Nephron (organoid): Measurements from ENCODE around the gene MAP3K5.
"Not testable (repeated sequence)": the region's sequence is repeated elsewhere in the genome, so short reads cannot be mapped to it uniquely, and the experiment has no call there.

Experiments
- H3K27ac Mint-ChIP-seq, 3 experiments: 2 replicates each; pipeline ENCODE4 v1.8.0; 2020; ENCODE audit warnings: mixed read lengths in 3 of 3, mild to moderate bottlenecking in 2 of 3, moderate library complexity in 1 of 3
- H3K27me3 Mint-ChIP-seq: 2 replicates; pipeline ENCODE4 v1.8.0; 2021; ENCODE audit warnings: low read depth, mild to moderate bottlenecking, moderate library complexity, mixed read lengths
- H3K36me3 Mint-ChIP-seq: 2 replicates; pipeline ENCODE4 v1.8.0; 2020; ENCODE audit warnings: low read depth, mixed read lengths
- H3K4me1 Mint-ChIP-seq: 2 replicates; pipeline ENCODE4 v1.8.0; 2020; ENCODE audit warnings: mixed read lengths
- H3K4me3 Mint-ChIP-seq, 3 experiments: 2 replicates each; pipeline ENCODE4 v1.8.0; 2020; ENCODE audit warnings: mild to moderate bottlenecking in 3 of 3, mixed read lengths in 3 of 3, moderate library complexity in 2 of 3
- H3K9me3 Mint-ChIP-seq: 2 replicates; pipeline ENCODE4 v1.8.0; 2020; ENCODE audit warnings: mixed read lengths
- TF ChIP-seq, protein P1 (sequence below), 3 experiments: fragments of 200-600 bp; sonication (generic); IDR thresholded peaks; one replicate each; pipeline ENCODE4 v1.5.0; 2021; ENCODE audit warnings: antibody characterized with exemption in 3 of 3; ENCODE audit not compliant: unreplicated experiment in 3 of 3

The MAP3K5 gene

DNA sequence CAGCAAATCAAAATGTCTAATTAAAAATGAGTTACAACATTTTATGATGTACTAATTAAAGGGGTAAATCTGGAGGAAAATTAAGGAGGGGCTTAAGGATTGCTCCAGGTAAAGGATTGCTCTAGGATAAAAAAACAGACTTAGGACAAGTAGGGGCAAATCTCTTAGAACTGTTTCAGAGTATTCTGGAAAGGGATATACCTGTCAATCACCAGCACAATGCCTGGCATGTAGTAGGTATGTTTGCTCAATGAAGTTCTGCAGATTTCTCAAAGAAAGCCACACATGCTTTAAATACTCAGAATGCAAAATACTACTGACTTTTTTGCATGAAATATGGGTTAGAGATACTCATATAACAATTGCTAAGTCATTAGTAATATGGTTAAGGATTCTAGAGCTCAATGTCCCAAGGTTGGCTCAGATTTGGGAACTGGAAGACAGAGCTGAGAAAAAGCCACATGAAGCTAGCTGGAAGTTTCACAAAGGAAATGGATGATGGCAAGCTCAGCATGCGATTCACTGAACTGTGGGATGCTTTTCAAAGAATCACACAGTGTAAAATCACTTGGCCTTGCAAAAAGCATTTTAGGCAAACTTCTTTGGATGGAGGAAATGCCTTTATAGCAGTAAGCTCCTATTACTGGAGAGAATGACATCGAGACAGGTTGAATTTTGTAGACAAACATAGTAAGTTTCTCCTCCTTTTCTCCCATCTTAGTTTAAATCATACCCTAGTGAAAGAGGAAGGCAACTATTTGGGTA lies 72.8 kb downstream of the MAP3K5 start:
- H3K4me3 Mint-ChIP-seq: no peak overlapping the region
- H3K27ac Mint-ChIP-seq: no peak overlapping the region
- H3K4me1 Mint-ChIP-seq: peaks cover 16% of the 10 kb centered on the region
- H3K27me3 Mint-ChIP-seq: peaks cover 5% of the 10 kb centered on the region
- H3K9me3 Mint-ChIP-seq: peaks cover 3% of the 10 kb centered on the region
- TF ChIP-seq, protein P1, sequence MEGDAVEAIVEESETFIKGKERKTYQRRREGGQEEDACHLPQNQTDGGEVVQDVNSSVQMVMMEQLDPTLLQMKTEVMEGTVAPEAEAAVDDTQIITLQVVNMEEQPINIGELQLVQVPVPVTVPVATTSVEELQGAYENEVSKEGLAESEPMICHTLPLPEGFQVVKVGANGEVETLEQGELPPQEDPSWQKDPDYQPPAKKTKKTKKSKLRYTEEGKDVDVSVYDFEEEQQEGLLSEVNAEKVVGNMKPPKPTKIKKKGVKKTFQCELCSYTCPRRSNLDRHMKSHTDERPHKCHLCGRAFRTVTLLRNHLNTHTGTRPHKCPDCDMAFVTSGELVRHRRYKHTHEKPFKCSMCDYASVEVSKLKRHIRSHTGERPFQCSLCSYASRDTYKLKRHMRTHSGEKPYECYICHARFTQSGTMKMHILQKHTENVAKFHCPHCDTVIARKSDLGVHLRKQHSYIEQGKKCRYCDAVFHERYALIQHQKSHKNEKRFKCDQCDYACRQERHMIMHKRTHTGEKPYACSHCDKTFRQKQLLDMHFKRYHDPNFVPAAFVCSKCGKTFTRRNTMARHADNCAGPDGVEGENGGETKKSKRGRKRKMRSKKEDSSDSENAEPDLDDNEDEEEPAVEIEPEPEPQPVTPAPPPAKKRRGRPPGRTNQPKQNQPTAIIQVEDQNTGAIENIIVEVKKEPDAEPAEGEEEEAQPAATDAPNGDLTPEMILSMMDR (IDR thresholded peaks at IDR 0.05; ENCODE audit: unreplicated experiment in 3 of 3): no peak
- no peaks in the 10 kb centered on the region for H3K36me3 Mint-ChIP-seq

DNA sequence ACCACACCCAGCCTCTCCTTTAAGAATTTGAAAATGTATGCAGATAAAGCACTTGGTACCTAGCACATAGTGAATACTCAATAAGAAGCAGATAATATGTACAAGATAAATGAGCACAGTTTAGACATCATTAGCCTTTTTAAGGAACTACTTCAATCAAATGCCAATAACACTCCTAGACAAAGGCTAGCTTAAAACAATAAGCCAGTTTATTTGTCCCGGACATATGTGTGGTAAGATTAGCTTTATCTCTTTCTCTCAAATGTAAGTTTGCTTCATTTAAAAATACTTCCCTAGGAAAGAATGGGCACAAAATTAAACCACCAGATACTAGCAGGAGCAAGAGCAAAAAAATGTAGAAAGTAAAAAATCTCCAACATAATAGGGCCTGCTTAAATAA lies 73.8 kb downstream of the MAP3K5 start:
- Mint-ChIP-seq H3K9me3 (peaks cover 3% of the 10 kb centered on the region), H3K4me3 (no peak overlapping the region), H3K4me1 (peaks cover 16% of the 10 kb centered on the region), H3K27me3 (peaks cover 5% of the 10 kb centered on the region), H3K36me3 (no peaks in the 10 kb centered on the region), H3K27ac (no peak overlapping the region)
- TF ChIP-seq, protein P1 (IDR thresholded peaks at IDR 0.05; ENCODE audit: unreplicated experiment in 3 of 3): no peak

DNA sequence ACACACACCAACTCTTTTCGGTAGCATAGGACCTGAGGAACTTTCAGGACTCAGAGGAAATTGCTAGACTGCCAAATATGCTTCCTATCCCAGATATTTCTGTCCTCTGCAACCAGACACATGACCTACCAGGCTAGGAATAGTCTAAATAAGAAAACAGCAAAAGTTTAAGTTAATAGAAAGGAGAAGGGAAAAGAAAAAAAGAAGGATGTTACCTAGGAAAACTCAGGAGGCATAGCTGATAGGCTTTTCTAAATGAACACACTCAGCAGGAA lies 74.6 kb downstream of the MAP3K5 start:
- H3K27me3 Mint-ChIP-seq: peaks cover 5% of the 10 kb centered on the region
- no peak overlapping the region for H3K4me3 Mint-ChIP-seq
- peaks cover 3% of the 10 kb centered on the region for H3K9me3 Mint-ChIP-seq
- H3K4me1 Mint-ChIP-seq: peaks cover 16% of the 10 kb centered on the region
- TF ChIP-seq, protein P1 (IDR thresholded peaks at IDR 0.05; ENCODE audit: unreplicated experiment in 3 of 3): no peak
- H3K36me3 Mint-ChIP-seq: no peaks in the 10 kb centered on the region
- H3K27ac Mint-ChIP-seq: peak overlapping the region; percentile 1 to 75 (median 54)

DNA sequence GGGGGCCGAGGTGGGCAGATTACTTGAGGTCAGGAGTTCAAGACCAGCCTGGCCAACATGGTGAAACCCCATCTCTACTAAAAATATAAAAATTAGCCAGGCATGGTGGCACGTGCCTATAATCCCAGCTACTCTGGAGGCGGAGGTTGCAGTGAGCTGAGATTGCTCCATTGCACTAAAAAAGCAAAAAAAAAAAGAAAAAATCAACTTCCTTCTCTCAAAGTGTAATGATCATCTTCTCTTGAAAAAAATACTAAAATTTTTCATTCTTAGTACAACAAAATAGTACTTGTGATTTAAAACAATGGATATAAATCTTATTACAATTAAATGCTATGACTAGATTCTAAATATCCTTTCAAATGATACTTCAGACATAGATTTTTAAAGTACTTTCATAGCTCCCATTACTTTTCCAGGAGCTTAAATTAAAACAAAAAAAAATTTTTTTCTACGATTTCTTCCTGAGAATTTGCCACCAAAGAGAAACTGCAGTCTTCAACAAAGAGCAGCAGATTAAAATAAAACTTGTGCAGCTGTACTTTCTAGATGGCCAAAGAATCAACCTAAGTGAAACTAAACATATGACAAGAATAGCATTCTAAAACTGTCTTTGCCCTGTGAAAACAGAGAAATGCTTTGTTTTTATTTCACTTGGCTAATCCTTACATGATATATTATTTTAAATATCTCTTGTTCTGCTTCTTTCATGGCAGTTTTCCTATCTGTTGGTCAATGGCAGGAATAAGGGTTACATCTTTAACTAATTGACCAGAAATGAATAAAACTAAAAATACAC lies 75.2 kb downstream of the MAP3K5 start:
- TF ChIP-seq, protein P1 (IDR thresholded peaks at IDR 0.05; ENCODE audit: unreplicated experiment in 3 of 3): no peak
- H3K36me3 Mint-ChIP-seq: no peaks in the 10 kb centered on the region
- peaks cover 3% of the 10 kb centered on the region for H3K9me3 Mint-ChIP-seq
- H3K4me3 Mint-ChIP-seq: no peak overlapping the region
- peaks cover 5% of the 10 kb centered on the region for H3K27me3 Mint-ChIP-seq
- peak overlapping the region; percentile 1 to 75 (median 54) for H3K27ac Mint-ChIP-seq
- H3K4me1 Mint-ChIP-seq: peaks cover 16% of the 10 kb centered on the region

DNA sequence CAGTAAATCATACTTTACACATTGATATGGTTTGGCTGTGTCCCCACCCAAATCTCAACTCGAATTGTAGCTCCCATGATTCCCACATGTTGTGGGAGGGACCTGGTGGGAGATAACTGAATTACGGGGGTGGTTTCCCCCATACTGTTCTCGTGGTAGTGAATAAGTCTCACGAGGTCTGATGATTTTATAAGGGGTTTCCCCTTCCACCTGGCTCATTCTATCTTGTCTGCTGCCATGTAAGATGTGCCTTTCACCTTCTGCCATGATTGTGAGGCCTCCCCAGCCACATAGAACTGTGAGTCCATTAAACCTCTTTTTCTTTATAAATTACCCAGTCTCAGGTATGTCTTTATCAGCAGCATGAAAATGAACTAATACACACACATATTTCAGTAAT lies 79.6 kb downstream of the MAP3K5 start:
- not testable (repeated sequence) for H3K9me3 Mint-ChIP-seq, H3K4me3 Mint-ChIP-seq, H3K36me3 Mint-ChIP-seq, H3K27ac Mint-ChIP-seq, H3K27me3 Mint-ChIP-seq
- peaks cover 13% of the 10 kb centered on the region for H3K4me1 Mint-ChIP-seq

DNA sequence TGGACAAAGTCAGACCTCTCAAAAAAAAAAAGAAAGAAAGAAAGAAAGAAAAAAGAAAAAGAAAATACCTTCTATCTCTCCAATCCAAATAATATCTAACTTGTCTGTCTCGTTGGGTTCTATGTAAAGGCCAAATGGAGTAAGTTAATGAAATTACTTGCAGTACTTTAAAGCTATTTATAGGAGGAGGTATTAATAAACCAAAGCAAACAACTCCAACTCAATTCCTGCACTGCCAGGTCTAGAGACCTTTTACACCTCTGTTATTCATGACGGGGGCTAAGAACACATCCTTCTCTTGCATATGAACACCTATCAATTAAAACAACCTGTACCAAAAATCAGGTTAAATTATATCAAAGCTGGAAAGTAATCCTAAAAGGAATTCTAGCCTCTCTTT lies 80.6 kb downstream of the MAP3K5 start:
- no peaks in the 10 kb centered on the region for H3K9me3 Mint-ChIP-seq
- TF ChIP-seq, protein P1 (IDR thresholded peaks at IDR 0.05; ENCODE audit: unreplicated experiment in 3 of 3): no peak
- no peak overlapping the region for H3K4me3 Mint-ChIP-seq
- H3K36me3 Mint-ChIP-seq: no peaks in the 10 kb centered on the region
- H3K27ac Mint-ChIP-seq: no peak overlapping the region
- peaks cover 6% of the 10 kb centered on the region for H3K4me1 Mint-ChIP-seq
- peaks cover 5% of the 10 kb centered on the region for H3K27me3 Mint-ChIP-seq
